Bronchus fibroblast of lung (primary cell): Measurements from ENCODE around the gene EFCAB3. TPM values are rescaled to one million over a fixed set of nuclear protein-coding genes. Genes with fewer than 3 reads are reported as not detected.

Experiments used
- total RNA-seq: library from RNA; depleted of rRNA; stranded (reverse); fragments of >200 nt; gene quantifications from 2 replicates; pipeline ENCODE4 v1.2.3, GENCODE V29; 2015

The EFCAB3 gene
- total RNA-seq: not detected in 2 replicates

GRCh38 chr17:62380253-62380652 is at the start of gene EFCAB3:
EFCAB3 (plus strand) TSS chr17:62380553; CDS start chr17:62382980, 2,427 bp downstream.

DNA sequence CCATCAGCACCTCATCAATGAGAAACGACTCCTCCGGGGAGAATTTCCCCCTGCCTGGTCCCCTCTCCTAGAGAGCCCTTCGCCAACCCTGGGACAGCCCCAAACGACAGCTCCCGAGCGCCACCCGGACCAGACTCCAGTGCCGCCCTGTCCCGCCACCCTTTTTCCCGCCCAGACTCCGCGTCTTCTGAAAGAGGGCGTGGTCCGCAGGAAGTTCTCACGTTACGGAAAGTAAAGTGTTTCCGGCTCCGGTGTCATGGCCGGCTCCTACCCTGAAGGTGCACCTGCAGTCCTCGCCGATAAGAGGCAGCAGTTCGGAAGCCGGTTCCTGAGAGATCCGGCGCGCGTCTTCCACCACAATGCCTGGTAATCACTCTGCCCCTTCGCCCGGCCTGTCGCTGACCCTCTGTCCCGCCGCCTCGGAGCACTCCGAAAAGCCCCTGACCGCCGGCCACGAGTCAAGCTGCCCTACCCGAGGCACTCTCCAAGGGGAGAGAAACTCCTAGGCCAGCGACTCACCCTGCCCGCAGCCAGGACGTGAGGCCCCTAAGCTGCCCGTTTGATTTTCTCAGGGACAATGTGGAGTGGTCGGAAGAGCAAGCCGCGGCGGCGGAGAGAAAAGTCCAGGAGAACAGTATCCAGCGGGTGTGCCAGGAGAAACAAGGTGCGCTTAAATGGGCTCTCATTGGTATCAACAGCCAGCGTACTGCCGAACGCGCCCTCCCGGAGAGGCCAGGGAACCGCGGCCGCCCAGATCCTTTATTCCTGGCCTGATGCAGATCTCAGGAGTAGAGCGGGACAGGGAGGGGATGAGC is 43.5 kb downstream of the EFCAB3 start, which contains the start of gene METTL2A:
Gene METTL2A (plus strand): TSS at position 251 of the 815 bp plus-strand sequence. CDS start 6 bp downstream, at position 257.

Other genes with a start within 250 kb of the EFCAB3 start
- gene METTL2A, start 43.3 kb downstream of the EFCAB3 start, total RNA-seq: 19.6 and 21.4 TPM in 2 replicates
- gene TLK2, start 98.3 kb downstream of the EFCAB3 start, total RNA-seq: 18.0 and 19.3 TPM in 2 replicates
- 103 and 106 TPM in 2 replicates for gene MRC2, start 247.1 kb downstream of the EFCAB3 start, total RNA-seq